Keratinocyte (primary cell): ENCODE data around the gene MAN1C1. TPM values are rescaled to one million over a fixed set of nuclear protein-coding genes. Genes with fewer than 3 reads are reported as not detected.
A peak's percentile ranks its signal among the peaks of the same experiment; 100 is the strongest.

Experiments
- DNase-seq: peaks from one replicate; pipeline ENCODE4 v3.0.0-alpha.2; 2011; ENCODE audit warnings: low read depth, missing footprints, low spot score
- FAIRE-seq: peaks from 2 replicates; lab custom pipeline; 2011; peaks lifted over from hg19 to GRCh38; lab: Jason Lieb, UNC
- H2AFZ ChIP-seq: 2 replicates; pipeline ENCODE4 v1.6.0; 2012; ENCODE audit warnings: low read length, control low read depth, inconsistent platforms; ENCODE audit not compliant: control insufficient read depth
- H3K27ac ChIP-seq: 2 replicates; pipeline ENCODE4 v1.5.1; 2011; ENCODE audit warnings: low read length; ENCODE audit not compliant: control insufficient read depth, insufficient read depth
- H3K27me3 ChIP-seq: 3 replicates; pipeline ENCODE4 v1.6.0; 2011; ENCODE audit warnings: low read length; ENCODE audit not compliant: control insufficient read depth, insufficient read depth; ENCODE audit errors: extremely low read depth
- H3K36me3 ChIP-seq, 2 experiments: 2 replicates in 1 of 2; 3 replicates in 1 of 2; pipeline ENCODE4 v1.5.1; 2011; ENCODE audit warnings: low read length in 2 of 2, mild to moderate bottlenecking in 1 of 2; ENCODE audit not compliant: control insufficient read depth in 2 of 2, insufficient read depth in 2 of 2; ENCODE audit errors: extremely low read depth in 1 of 2
- H3K4me1 ChIP-seq: 3 replicates; pipeline ENCODE4 v1.5.1; 2011; ENCODE audit warnings: low read length; ENCODE audit not compliant: control insufficient read depth, insufficient read depth; ENCODE audit errors: extremely low read depth
- H3K4me2 ChIP-seq: 3 replicates; pipeline ENCODE4 v1.6.0; 2011; ENCODE audit warnings: low read depth, low read length; ENCODE audit not compliant: control insufficient read depth, insufficient read depth; ENCODE audit errors: extremely low read depth
- H3K4me3 ChIP-seq, 3 experiments: fragments of 200-600 bp in 1 of 3; sonication (generic) in 1 of 3; 2 replicates in 2 of 3; 3 replicates in 1 of 3; pipeline ENCODE4 v1.5.1; 2011 to 2016; ENCODE audit warnings: low read length in 3 of 3, mild to moderate bottlenecking in 3 of 3, control low read depth in 2 of 3, inconsistent platforms in 1 of 3, low read depth in 1 of 3, mixed read lengths in 1 of 3, mixed run types in 1 of 3, moderate library complexity in 1 of 3; ENCODE audit not compliant: control insufficient read depth in 2 of 3, insufficient read depth in 2 of 3; ENCODE audit errors: extremely low read depth in 1 of 3
- H3K79me2 ChIP-seq: 2 replicates; pipeline ENCODE4 v1.6.0; 2012; ENCODE audit warnings: low read length; ENCODE audit not compliant: control insufficient read depth, insufficient read depth
- H3K9ac ChIP-seq: 3 replicates; pipeline ENCODE4 v1.6.0; 2011; ENCODE audit warnings: low read length; ENCODE audit not compliant: control insufficient read depth, insufficient read depth; ENCODE audit errors: extremely low read depth
- H3K9me1 ChIP-seq: 3 replicates; pipeline ENCODE4 v1.6.0; 2011; ENCODE audit warnings: low read length; ENCODE audit not compliant: control insufficient read depth, insufficient read depth; ENCODE audit errors: extremely low read depth
- H3K9me3 ChIP-seq: 2 replicates; pipeline ENCODE4 v1.5.1; 2012; ENCODE audit warnings: low read depth, low read length; ENCODE audit not compliant: control insufficient read depth
- H4K20me1 ChIP-seq: 3 replicates; pipeline ENCODE4 v1.6.0; 2011; ENCODE audit warnings: low read length; ENCODE audit not compliant: control insufficient read depth, insufficient read depth; ENCODE audit errors: extremely low read depth
- EZH2 ChIP-seq: IDR thresholded peaks from one replicate; pipeline ENCODE4 v1.6.1; 2012; ENCODE audit warnings: inconsistent platforms, mild to moderate bottlenecking, low read length, moderate library complexity
- dilution Hi-C: fragments of 300-500 bp; cut with MboI; formaldehyde crosslinking; loops from one replicate; pipeline ENCODE4 v1.7.0; 2020; ENCODE audit warnings: low sequenced_read_pairs; ENCODE audit not compliant: extremely low pct_ligation_motif_present
- polyA plus RNA-seq, 5 experiments: library from polyadenylated mRNA; depleted of rRNA in 3 of 5; stranded (reverse) in 3 of 5; stranded (forward) in 1 of 5; unstranded in 1 of 5; fragments of >200 nt; gene quantifications; 1 replicate in 1 of 5; 2 replicates in 3 of 5; 3 replicates in 1 of 5; pipeline versions ENCODE4 v1.2.1 to v1.2.3, GENCODE V29; 2011 to 2012; ENCODE audit warnings: missing spikeins in 2 of 5, low read depth in 1 of 5, low replicate concordance in 1 of 5
- TF ChIP-seq, protein P1 (sequence below), 3 experiments: IDR thresholded peaks in 1 of 3; conservative IDR thresholded peaks in 1 of 3; optimal IDR thresholded peaks in 1 of 3; 2 replicates in 2 of 3; 3 replicates in 1 of 3; pipeline versions ENCODE3 to v1.5.1; 2011; ENCODE audit warnings: low read length in 3 of 3, mild to moderate bottlenecking in 3 of 3, moderate library complexity in 2 of 3, control low read depth in 1 of 3, inconsistent platforms in 1 of 3; ENCODE audit not compliant: insufficient read depth in 2 of 3; ENCODE audit errors: extremely low read depth in 1 of 3

The MAN1C1 gene
- polyA plus RNA-seq, 1 donor (not counting 4 experiments of a cell fraction or from before 2014, with no cell fraction given), result 0.07 TPM

DNA sequence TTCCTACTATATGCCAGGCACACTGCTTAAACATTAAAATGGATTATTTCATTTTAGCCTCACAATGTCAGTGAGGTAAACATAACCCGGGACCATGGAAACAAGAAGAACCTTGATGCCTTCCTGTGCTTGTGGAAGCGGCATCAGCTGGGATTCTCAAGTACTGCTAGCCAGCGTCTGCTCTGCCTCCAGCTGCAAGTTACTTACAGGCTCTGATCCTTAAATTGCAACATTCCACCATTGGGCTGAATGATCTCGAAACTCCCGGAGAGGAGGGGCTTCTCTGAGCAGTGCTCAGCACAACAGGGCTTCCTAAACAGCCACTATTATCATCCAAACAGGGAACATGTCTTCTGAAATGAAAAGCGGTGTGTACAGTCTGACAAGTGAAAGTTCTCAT is 6.7 kb upstream of the MAN1C1 start:
- Histone ChIP-seq H3K36me3 (no peaks in the 10 kb centered on the region), H2AFZ (no peak overlapping the region), H3K9me1 (no peaks in the 10 kb centered on the region), H3K79me2 (no peaks in the 10 kb centered on the region), H3K27me3 (peaks cover 21% of the 10 kb centered on the region), H3K4me3 (no peak overlapping the region), H3K9me3 (no peaks in the 10 kb centered on the region), H3K4me2 (no peak overlapping the region), H4K20me1 (no peaks in the 10 kb centered on the region), H3K4me1 (peaks cover 3% of the 10 kb centered on the region), H3K9ac (no peak overlapping the region), H3K27ac (no peak overlapping the region)
- DNase-seq (no peak), FAIRE-seq (no peak)
- TF ChIP-seq EZH2, result no peak
- TF ChIP-seq, protein P1, sequence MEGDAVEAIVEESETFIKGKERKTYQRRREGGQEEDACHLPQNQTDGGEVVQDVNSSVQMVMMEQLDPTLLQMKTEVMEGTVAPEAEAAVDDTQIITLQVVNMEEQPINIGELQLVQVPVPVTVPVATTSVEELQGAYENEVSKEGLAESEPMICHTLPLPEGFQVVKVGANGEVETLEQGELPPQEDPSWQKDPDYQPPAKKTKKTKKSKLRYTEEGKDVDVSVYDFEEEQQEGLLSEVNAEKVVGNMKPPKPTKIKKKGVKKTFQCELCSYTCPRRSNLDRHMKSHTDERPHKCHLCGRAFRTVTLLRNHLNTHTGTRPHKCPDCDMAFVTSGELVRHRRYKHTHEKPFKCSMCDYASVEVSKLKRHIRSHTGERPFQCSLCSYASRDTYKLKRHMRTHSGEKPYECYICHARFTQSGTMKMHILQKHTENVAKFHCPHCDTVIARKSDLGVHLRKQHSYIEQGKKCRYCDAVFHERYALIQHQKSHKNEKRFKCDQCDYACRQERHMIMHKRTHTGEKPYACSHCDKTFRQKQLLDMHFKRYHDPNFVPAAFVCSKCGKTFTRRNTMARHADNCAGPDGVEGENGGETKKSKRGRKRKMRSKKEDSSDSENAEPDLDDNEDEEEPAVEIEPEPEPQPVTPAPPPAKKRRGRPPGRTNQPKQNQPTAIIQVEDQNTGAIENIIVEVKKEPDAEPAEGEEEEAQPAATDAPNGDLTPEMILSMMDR (optimal IDR thresholded peaks at IDR 0.05 in 1 of 3, IDR thresholded peaks at IDR 0.05 in 1 of 3, conservative IDR thresholded peaks at IDR 0.05 in 1 of 3; ENCODE audit: extremely low read depth in 1 of 3, insufficient read depth in 2 of 3, low read length in 3 of 3), result no peak
- dilution Hi-C loops, result no loop called here

DNA sequence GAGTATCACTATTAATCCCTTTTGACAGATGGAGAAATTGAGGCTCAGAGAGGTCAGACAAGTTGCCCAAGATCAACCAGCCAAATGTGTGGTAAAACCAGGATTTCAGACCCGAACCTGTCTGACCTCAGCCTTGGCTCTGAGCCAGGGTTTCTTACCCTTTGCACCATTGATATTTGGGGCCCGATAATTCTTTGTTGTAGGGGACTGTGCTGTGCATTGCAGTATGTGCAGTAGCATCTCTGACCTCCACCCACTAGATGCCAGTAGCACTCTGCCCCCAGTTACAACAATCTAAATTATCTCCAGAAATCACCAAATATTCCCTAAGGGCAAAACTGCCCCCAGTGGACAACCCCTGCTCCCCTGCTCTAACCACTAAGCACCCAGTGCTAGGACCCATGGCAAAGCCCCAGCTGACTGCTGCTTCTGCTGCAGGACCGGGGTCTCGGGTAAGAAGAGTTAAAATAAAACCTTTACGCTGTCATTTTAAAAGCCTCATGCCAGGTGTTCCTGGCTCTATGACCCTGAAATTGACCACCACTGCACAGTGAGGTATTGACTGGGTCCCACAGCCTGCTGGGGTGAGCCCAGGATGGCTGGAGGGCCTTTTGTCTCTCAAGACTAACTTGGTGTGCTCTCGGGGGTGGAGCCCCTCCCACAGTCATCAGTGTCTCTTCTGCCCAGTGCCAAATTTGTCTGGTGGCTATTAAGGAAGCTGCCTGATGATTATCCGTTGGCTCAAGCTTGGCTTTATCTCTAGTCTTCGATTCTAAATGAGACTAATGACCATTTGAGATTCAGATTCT is 5.6 kb upstream of the MAN1C1 start:
- Histone ChIP-seq H3K4me1 (peaks cover 3% of the 10 kb centered on the region), H3K9me3 (no peaks in the 10 kb centered on the region), H4K20me1 (no peaks in the 10 kb centered on the region), H3K4me3 (no peak overlapping the region), H3K9ac (no peak overlapping the region), H2AFZ (no peak overlapping the region), H3K27me3 (peaks cover 28% of the 10 kb centered on the region), H3K9me1 (no peaks in the 10 kb centered on the region), H3K27ac (no peak overlapping the region), H3K79me2 (no peaks in the 10 kb centered on the region), H3K4me2 (no peak overlapping the region), H3K36me3 (no peaks in the 10 kb centered on the region)
- TF ChIP-seq EZH2, result no peak
- TF ChIP-seq, protein P1 (optimal IDR thresholded peaks at IDR 0.05 in 1 of 3, IDR thresholded peaks at IDR 0.05 in 1 of 3, conservative IDR thresholded peaks at IDR 0.05 in 1 of 3; ENCODE audit: extremely low read depth in 1 of 3, insufficient read depth in 2 of 3, low read length in 3 of 3), result peak; percentile 24 to 49 (median 27)
- dilution Hi-C loops, result no loop called here
- DNase-seq (no peak), FAIRE-seq (no peak)
